HEK293T (cell line): Measurements from ENCODE around the gene PEAK1.

Experiments used
- CTCF ChIA-PET: fragments of 350-600 bp; formaldehyde crosslinking; extraction: SDS; loops from one replicate; lab custom pipeline; 2021; ENCODE audit warnings: antibody characterized with exemption, inconsistent platforms; lab: Yijun Ruan, JAX
- POLR2A ChIA-PET: fragments of 350-600 bp; formaldehyde crosslinking; extraction: SDS; loops from one replicate; lab custom pipeline; 2020; ENCODE audit warnings: antibody characterized with exemption, inconsistent platforms; lab: Yijun Ruan, JAX
- DNase-seq: peaks from one replicate; pipeline ENCODE4 v3.0.0; 2012; ENCODE audit warnings: mixed read lengths; ENCODE audit errors: extremely low spot score
- ARNT ChIP-seq: fragments of 450-650 bp; IDR thresholded peaks from 2 replicates; pipeline ENCODE4 v1.6.1; 2017; ENCODE audit warnings: mild to moderate bottlenecking
- BHLHE40 ChIP-seq: fragments of 450-650 bp; IDR thresholded peaks from 2 replicates; pipeline ENCODE4 v1.6.1; 2016; ENCODE audit warnings: mild to moderate bottlenecking, moderate library complexity, borderline replicate concordance
- CTBP1 ChIP-seq: fragments of 450-650 bp; IDR thresholded peaks from 2 replicates; pipeline ENCODE4 v1.6.1; 2016; ENCODE audit warnings: borderline replicate concordance
- ELF4 ChIP-seq: fragments of 450-650 bp; IDR thresholded peaks from 2 replicates; pipeline ENCODE4 v1.6.1; 2017; ENCODE audit warnings: antibody characterized with exemption
- FOXA1 ChIP-seq: fragments of 450-650 bp; IDR thresholded peaks from 2 replicates; pipeline ENCODE4 v1.6.1; 2016; ENCODE audit warnings: mild to moderate bottlenecking
- FOXK2 ChIP-seq: fragments of 450-650 bp; IDR thresholded peaks from 2 replicates; pipeline ENCODE4 v1.6.1; 2016; ENCODE audit warnings: mild to moderate bottlenecking
- FOXM1 ChIP-seq: fragments of 450-650 bp; IDR thresholded peaks from 2 replicates; pipeline ENCODE4 v1.6.1; 2017; ENCODE audit warnings: mild to moderate bottlenecking, borderline replicate concordance
- HDGF ChIP-seq: fragments of 450-650 bp; IDR thresholded peaks from 2 replicates; pipeline ENCODE4 v1.6.1; 2017; ENCODE audit warnings: antibody characterized with exemption, borderline replicate concordance
- L3MBTL2 ChIP-seq: fragments of 450-650 bp; conservative IDR thresholded peaks from 2 replicates; pipeline ENCODE4 v1.6.1; 2016; ENCODE audit warnings: mild to moderate bottlenecking
- LEF1 ChIP-seq: fragments of 450-650 bp; IDR thresholded peaks from 2 replicates; pipeline ENCODE4 v1.6.1; 2017; ENCODE audit warnings: mild to moderate bottlenecking, borderline replicate concordance
- NFRKB ChIP-seq: fragments of 450-650 bp; IDR thresholded peaks from 2 replicates; pipeline ENCODE4 v1.6.1; 2016; ENCODE audit warnings: mild to moderate bottlenecking, moderate library complexity
- PKNOX1 ChIP-seq: fragments of 450-650 bp; IDR thresholded peaks from 2 replicates; pipeline ENCODE4 v1.6.1; 2016
- SP1 ChIP-seq: fragments of 450-650 bp; IDR thresholded peaks from 2 replicates; pipeline ENCODE4 v1.6.1; 2017
- SUZ12 ChIP-seq: fragments of 450-650 bp; IDR thresholded peaks from 2 replicates; pipeline ENCODE4 v1.6.1; 2016; ENCODE audit warnings: mild to moderate bottlenecking
- TARDBP ChIP-seq: fragments of 450-650 bp; IDR thresholded peaks from 2 replicates; pipeline ENCODE4 v1.6.1; 2016
- ZNF384 ChIP-seq: fragments of 450-650 bp; IDR thresholded peaks from 2 replicates; pipeline ENCODE4 v1.6.1; 2016

Gene PEAK1

GRCh38 chr15:77346245-77347036 is 73.5 kb downstream of the PEAK1 start:
- no peak for DNase-seq
- TF ChIP-seq ZNF384 (no peak), CTBP1 (no peak), FOXK2 (no peak), NFRKB (no peak), BHLHE40 (no peak), ARNT (no peak), PKNOX1 (no peak), HDGF (no peak), TARDBP (no peak), SUZ12 (no peak), SP1 (no peak), L3MBTL2 (no peak), FOXA1 (no peak)
- CTCF ChIA-PET, result no interaction called here
- POLR2A ChIA-PET, result no interaction called here

DNA sequence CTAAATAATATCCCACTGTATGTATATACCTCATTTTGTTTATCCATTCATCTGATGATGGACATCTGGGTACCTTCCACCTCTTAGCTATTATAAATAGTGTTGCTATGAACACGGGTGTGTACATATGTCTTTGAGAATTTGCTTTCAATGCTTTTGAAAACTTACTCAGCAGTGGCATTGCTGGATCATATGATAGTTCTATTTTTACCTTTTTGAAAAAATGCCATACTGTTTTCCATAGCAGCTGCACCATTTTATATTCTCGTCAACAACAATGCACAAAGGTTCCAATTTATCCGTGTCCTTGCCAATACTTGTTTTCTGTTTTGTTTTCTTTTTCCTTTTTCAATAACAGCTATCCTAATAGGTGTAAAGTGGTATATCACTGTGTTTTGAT is 77.1 kb downstream of the PEAK1 start:
- no peak for DNase-seq
- POLR2A ChIA-PET, result no interaction called here
- TF ChIP-seq LEF1 (no peak), HDGF (no peak), TARDBP (no peak), BHLHE40 (no peak), SP1 (no peak), ARNT (no peak), PKNOX1 (no peak), FOXK2 (no peak), SUZ12 (no peak), FOXA1 (no peak), FOXM1 (no peak), ELF4 (no peak), CTBP1 (no peak), NFRKB (no peak), ZNF384 (no peak), L3MBTL2 (no peak)
- CTCF ChIA-PET, result no interaction called here

GRCh38 chr15:77340245-77340644 is 79.7 kb downstream of the PEAK1 start:
- TF ChIP-seq SP1, result no peak
- no peak for TF ChIP-seq SUZ12
- TF ChIP-seq HDGF, result no peak
- TF ChIP-seq ZNF384, result no peak
- TF ChIP-seq ARNT, result no peak
- no peak for TF ChIP-seq L3MBTL2
- TF ChIP-seq BHLHE40, result no peak
- TF ChIP-seq FOXA1, result no peak
- TF ChIP-seq FOXM1, result no peak
- no peak for TF ChIP-seq LEF1
- TF ChIP-seq NFRKB, result no peak
- TF ChIP-seq FOXK2, result no peak
- no peak for TF ChIP-seq TARDBP
- TF ChIP-seq CTBP1, result no peak
- CTCF ChIA-PET, result no interaction called here
- POLR2A ChIA-PET, result no interaction called here
- DNase-seq, result no peak

- CTCF ChIA-PET, result no interaction called here
- POLR2A ChIA-PET, result no interaction called here
Observed at GRCh38 chr15:77336006-77336405, 83.9 kb downstream of the PEAK1 start.

GRCh38 chr15:77335298-77335697 is 84.6 kb downstream of the PEAK1 start:
- CTCF ChIA-PET, result no interaction called here
- DNase-seq, result no peak
- POLR2A ChIA-PET, result no interaction called here
- TF ChIP-seq BHLHE40 (no peak), PKNOX1 (no peak), LEF1 (no peak)

More at GRCh38 chr15:77336006-77336405, 83.9 kb downstream of the PEAK1 start:
- TF ChIP-seq ZNF384, result no peak
- no peak for TF ChIP-seq ELF4
- TF ChIP-seq FOXA1, result no peak
- no peak for DNase-seq

DNA sequence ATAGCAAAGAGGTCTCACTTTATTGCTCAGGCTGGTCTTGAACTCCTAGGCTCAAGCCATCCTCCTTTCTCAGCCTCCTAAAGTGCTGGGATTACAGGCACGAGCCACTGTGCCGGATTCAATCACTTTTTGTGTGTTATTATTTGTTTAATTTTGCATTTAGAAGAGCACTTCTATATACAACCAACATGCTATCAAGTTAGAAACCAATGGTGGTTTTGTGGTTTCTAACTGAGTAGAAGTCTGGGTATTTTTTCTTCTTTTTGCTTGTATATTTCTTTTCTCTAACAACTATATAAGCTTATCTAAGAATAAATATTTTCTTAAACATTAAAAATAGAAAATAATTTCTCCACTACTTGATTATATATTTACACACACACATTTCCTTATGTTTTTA is 86.7 kb downstream of the PEAK1 start:
- TF ChIP-seq ARNT, result no peak
- no peak for TF ChIP-seq TARDBP
- no peak for TF ChIP-seq HDGF
- no peak for TF ChIP-seq FOXM1
- no peak for TF ChIP-seq LEF1
- TF ChIP-seq SP1, result no peak
- no peak for TF ChIP-seq SUZ12
- POLR2A ChIA-PET, result no interaction called here
- no peak for DNase-seq
- CTCF ChIA-PET, result no interaction called here

DNA sequence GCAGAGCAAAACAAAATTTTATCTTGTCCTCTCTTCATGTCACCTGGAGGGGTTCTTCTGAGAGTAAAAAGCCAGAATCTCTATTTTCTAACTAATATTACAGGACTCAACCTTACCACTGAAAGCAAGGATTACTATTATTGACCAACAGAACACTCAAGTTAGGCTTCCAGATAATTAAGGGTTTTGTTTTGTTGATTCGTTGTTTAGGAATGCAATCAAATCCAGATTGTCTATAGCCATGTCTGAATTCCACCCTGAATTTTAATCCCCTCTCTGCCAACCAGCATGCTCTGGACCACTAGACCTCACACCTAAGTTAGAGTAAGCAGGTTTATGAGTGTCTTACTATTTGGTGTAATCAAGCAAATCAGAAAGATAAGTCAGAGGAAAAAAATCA is 90.7 kb downstream of the PEAK1 start:
- no peak for DNase-seq
- ChIA-PET CTCF (no interaction called here), POLR2A (no interaction called here)
- TF ChIP-seq SP1 (no peak), ELF4 (no peak), HDGF (no peak), NFRKB (no peak), CTBP1 (no peak), TARDBP (no peak), FOXM1 (no peak), SUZ12 (no peak), BHLHE40 (no peak)
